Measurements from ENCODE around the gene TMEM120B.

TMEM120B gene

GRCh38 chr12:121807642-121808347 is 95.2 kb downstream of the TMEM120B start:
- no peak for DNase-seq (ENCODE audit: low read depth in 2 of 2)
- H3K4me3 ChIP-seq (replicated peaks in 1 of 2; ENCODE audit: low read depth in 2 of 2, low read length in 2 of 2) = no peak overlapping the region
- no peak for TF ChIP-seq CTCF (IDR thresholded peaks at IDR 0.05; ENCODE audit: low read depth, low read length)

GRCh38 chr12:121808623-121809022 is 96.1 kb downstream of the TMEM120B start:
- no peak for TF ChIP-seq CTCF (IDR thresholded peaks at IDR 0.05; ENCODE audit: low read depth, low read length)
- H3K4me3 ChIP-seq (replicated peaks in 1 of 2; ENCODE audit: low read depth in 2 of 2, low read length in 2 of 2) = no peak overlapping the region
- no peak for DNase-seq (ENCODE audit: low read depth in 2 of 2)

- DNase-seq (ENCODE audit: low read depth in 2 of 2) = no peak
- no peak for TF ChIP-seq CTCF (IDR thresholded peaks at IDR 0.05; ENCODE audit: low read depth, low read length)
- H3K4me3 ChIP-seq (replicated peaks in 1 of 2; ENCODE audit: low read depth in 2 of 2, low read length in 2 of 2) = no peak overlapping the region
Measured at GRCh38 chr12:121809712-121810116, 97.2 kb downstream of the TMEM120B start.

GRCh38 chr12:121810234-121810817 is 97.8 kb downstream of the TMEM120B start:
- no peak for DNase-seq (ENCODE audit: low read depth in 2 of 2)
- H3K4me3 ChIP-seq (replicated peaks in 1 of 2; ENCODE audit: low read depth in 2 of 2, low read length in 2 of 2) = no peak overlapping the region
- TF ChIP-seq CTCF (IDR thresholded peaks at IDR 0.05; ENCODE audit: low read depth, low read length) = no peak

GRCh38 chr12:121810833-121811433 is 98.4 kb downstream of the TMEM120B start:
- peak overlapping the region; percentile 47 to 69 for H3K4me3 ChIP-seq (replicated peaks in 1 of 2; ENCODE audit: low read depth in 2 of 2, low read length in 2 of 2)
- DNase-seq (ENCODE audit: low read depth in 2 of 2) = no peak
- TF ChIP-seq CTCF (IDR thresholded peaks at IDR 0.05; ENCODE audit: low read depth, low read length) = no peak

GRCh38 chr12:121811434-121812319 is 99.1 kb downstream of the TMEM120B start:
- DNase-seq (ENCODE audit: low read depth in 2 of 2) = peak; percentile 66 to 79
- H3K4me3 ChIP-seq (replicated peaks in 1 of 2; ENCODE audit: low read depth in 2 of 2, low read length in 2 of 2) = peak overlapping the region; percentile 61 to 69

More at GRCh38 chr12:121811434-121812319, 99.1 kb downstream of the TMEM120B start:
- TF ChIP-seq CTCF (IDR thresholded peaks at IDR 0.05; ENCODE audit: low read depth, low read length) = peak; percentile 52
